NT2/D1 (cell line): ENCODE data around the gene ASPG.
A peak's percentile ranks its signal among the peaks of the same experiment; 100 is the strongest.

Source experiments
- DNase-seq: peaks from one replicate; pipeline ENCODE4 v3.0.0-alpha.2; 2011; ENCODE audit warnings: low read depth, low spot score
- H3K27me3 ChIP-seq: 2 replicates; pipeline ENCODE4 v1.6.0; 2011; ENCODE audit warnings: mild to moderate bottlenecking; ENCODE audit not compliant: insufficient read length, insufficient read depth
- H3K36me3 ChIP-seq: 2 replicates; pipeline ENCODE4 v1.6.1; 2011; ENCODE audit warnings: mild to moderate bottlenecking, low read length, mixed read lengths; ENCODE audit not compliant: insufficient read depth, insufficient read length
- H3K4me1 ChIP-seq: 2 replicates; pipeline ENCODE4 v1.5.1; 2011; ENCODE audit not compliant: insufficient read depth, insufficient read length
- H3K4me3 ChIP-seq: 2 replicates; pipeline ENCODE4 v1.5.1; 2011; ENCODE audit warnings: low read depth; ENCODE audit not compliant: insufficient read length
- H3K9ac ChIP-seq: 2 replicates; pipeline ENCODE4 v1.6.0; 2011; ENCODE audit warnings: low read depth; ENCODE audit not compliant: insufficient read length
- H3K9me3 ChIP-seq: 2 replicates; pipeline ENCODE4 v1.5.1; 2011; ENCODE audit warnings: mild to moderate bottlenecking, low read length; ENCODE audit not compliant: insufficient read depth
- SUZ12 ChIP-seq: IDR thresholded peaks from 2 replicates; pipeline ENCODE4 v1.6.1; 2011; ENCODE audit not compliant: insufficient read length, insufficient read depth; ENCODE audit errors: extremely low read depth
- YY1 ChIP-seq: IDR thresholded peaks from 2 replicates; pipeline ENCODE4 v1.6.1; 2011; ENCODE audit not compliant: insufficient read length, insufficient read depth
- ZNF274 ChIP-seq: IDR thresholded peaks from 2 replicates; pipeline ENCODE4 v1.6.1; 2011; ENCODE audit warnings: mild to moderate bottlenecking, low read depth, low read length

ASPG gene

GRCh38 chr14:104126753-104127152, 41.3 kb downstream of the ASPG start:
- peaks cover 28% of the 10 kb centered on the region for H3K9me3 ChIP-seq
- no peak overlapping the region for H3K4me3 ChIP-seq
- H3K27me3 ChIP-seq = no peaks in the 10 kb centered on the region
- DNase-seq = no peak
- H3K36me3 ChIP-seq = no peaks in the 10 kb centered on the region
- no peaks in the 10 kb centered on the region for H3K4me1 ChIP-seq
- no peak overlapping the region for H3K9ac ChIP-seq
- no peak for TF ChIP-seq ZNF274
- TF ChIP-seq SUZ12 = no peak
- no peak for TF ChIP-seq YY1

GRCh38 chr14:104128981-104129380, 43.5 kb downstream of the ASPG start:
- no peaks in the 10 kb centered on the region for H3K4me1 ChIP-seq
- H3K9me3 ChIP-seq = peaks cover 28% of the 10 kb centered on the region
- no peak for DNase-seq
- TF ChIP-seq YY1 (no peak), SUZ12 (no peak), ZNF274 (no peak)
- no peak overlapping the region for H3K4me3 ChIP-seq
- no peak overlapping the region for H3K9ac ChIP-seq
- H3K27me3 ChIP-seq = no peaks in the 10 kb centered on the region
- H3K36me3 ChIP-seq = no peaks in the 10 kb centered on the region

GRCh38 chr14:104129556-104129955, 44.1 kb downstream of the ASPG start:
- H3K9me3 ChIP-seq = peaks cover 23% of the 10 kb centered on the region
- no peak for DNase-seq
- no peaks in the 10 kb centered on the region for H3K27me3 ChIP-seq
- no peaks in the 10 kb centered on the region for H3K36me3 ChIP-seq
- H3K4me3 ChIP-seq = no peak overlapping the region
- TF ChIP-seq SUZ12 (no peak), ZNF274 (no peak), YY1 (no peak)
- H3K9ac ChIP-seq = no peak overlapping the region
- H3K4me1 ChIP-seq = no peaks in the 10 kb centered on the region

GRCh38 chr14:104130974-104131651, 45.6 kb downstream of the ASPG start:
- DNase-seq = peak; percentile 23
- Histone ChIP-seq H3K4me1 (peaks cover 5% of the 10 kb centered on the region), H3K36me3 (no peaks in the 10 kb centered on the region), H3K4me3 (no peak overlapping the region), H3K27me3 (peaks cover 12% of the 10 kb centered on the region), H3K9ac (no peak overlapping the region), H3K9me3 (peaks cover 18% of the 10 kb centered on the region)
- TF ChIP-seq SUZ12 (no peak), YY1 (no peak), ZNF274 (no peak)

GRCh38 chr14:104131968-104132732, 46.6 kb downstream of the ASPG start:
- Histone ChIP-seq H3K27me3 (peaks cover 22% of the 10 kb centered on the region), H3K9ac (no peak overlapping the region), H3K36me3 (no peaks in the 10 kb centered on the region), H3K4me1 (peaks cover 8% of the 10 kb centered on the region), H3K4me3 (no peak overlapping the region), H3K9me3 (peaks cover 18% of the 10 kb centered on the region)
- TF ChIP-seq SUZ12 (no peak), YY1 (no peak), ZNF274 (no peak)
- DNase-seq = no peak

GRCh38 chr14:104132981-104133380, 47.5 kb downstream of the ASPG start:
- no peak for DNase-seq
- peaks cover 25% of the 10 kb centered on the region for H3K27me3 ChIP-seq

GRCh38 chr14:104133496-104133895, 48.0 kb downstream of the ASPG start:
- peaks cover 25% of the 10 kb centered on the region for H3K27me3 ChIP-seq
- H3K36me3 ChIP-seq = no peaks in the 10 kb centered on the region
- no peak overlapping the region for H3K4me3 ChIP-seq
- no peak overlapping the region for H3K9ac ChIP-seq
- TF ChIP-seq ZNF274 (no peak), YY1 (no peak), SUZ12 (no peak)
- H3K4me1 ChIP-seq = peaks cover 8% of the 10 kb centered on the region
- no peak for DNase-seq
- H3K9me3 ChIP-seq = peaks cover 18% of the 10 kb centered on the region

More at GRCh38 chr14:104132981-104133380, 47.5 kb downstream of the ASPG start:
- Histone ChIP-seq H3K4me3 (no peak overlapping the region), H3K36me3 (no peaks in the 10 kb centered on the region), H3K9ac (no peak overlapping the region), H3K4me1 (peaks cover 8% of the 10 kb centered on the region), H3K9me3 (peaks cover 18% of the 10 kb centered on the region)
- TF ChIP-seq YY1 (no peak), ZNF274 (no peak), SUZ12 (no peak)
